ENCODE results near the gene TMEM30A.

GRCh38 chr6:75261299-75261698 is 23.3 kb downstream of the TMEM30A start:
- TF ChIP-seq CTCF (IDR thresholded peaks at IDR 0.05): no peak
- no peak for TF ChIP-seq POLR2AphosphoS5 (IDR thresholded peaks at IDR 0.05)
- no peak for TF ChIP-seq POLR2A (IDR thresholded peaks at IDR 0.05)
- TF ChIP-seq EP300 (IDR thresholded peaks at IDR 0.05; ENCODE audit: low read depth): no peak
